ENCODE data around the gene ZNF700.

DNA sequence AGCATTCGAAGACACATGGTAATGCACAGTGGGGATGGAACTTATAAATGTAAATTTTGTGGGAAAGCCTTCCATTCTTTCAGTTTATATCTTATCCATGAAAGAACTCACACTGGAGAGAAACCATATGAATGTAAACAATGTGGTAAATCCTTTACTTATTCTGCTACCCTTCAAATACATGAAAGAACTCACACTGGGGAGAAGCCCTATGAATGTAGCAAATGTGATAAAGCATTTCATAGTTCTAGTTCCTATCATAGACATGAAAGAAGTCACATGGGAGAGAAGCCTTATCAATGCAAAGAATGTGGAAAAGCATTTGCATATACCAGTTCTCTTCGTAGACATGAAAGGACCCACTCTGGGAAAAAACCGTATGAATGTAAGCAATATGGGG, 23.7 kb downstream of the ZNF700 start:
- TF ChIP-seq, protein P1, sequence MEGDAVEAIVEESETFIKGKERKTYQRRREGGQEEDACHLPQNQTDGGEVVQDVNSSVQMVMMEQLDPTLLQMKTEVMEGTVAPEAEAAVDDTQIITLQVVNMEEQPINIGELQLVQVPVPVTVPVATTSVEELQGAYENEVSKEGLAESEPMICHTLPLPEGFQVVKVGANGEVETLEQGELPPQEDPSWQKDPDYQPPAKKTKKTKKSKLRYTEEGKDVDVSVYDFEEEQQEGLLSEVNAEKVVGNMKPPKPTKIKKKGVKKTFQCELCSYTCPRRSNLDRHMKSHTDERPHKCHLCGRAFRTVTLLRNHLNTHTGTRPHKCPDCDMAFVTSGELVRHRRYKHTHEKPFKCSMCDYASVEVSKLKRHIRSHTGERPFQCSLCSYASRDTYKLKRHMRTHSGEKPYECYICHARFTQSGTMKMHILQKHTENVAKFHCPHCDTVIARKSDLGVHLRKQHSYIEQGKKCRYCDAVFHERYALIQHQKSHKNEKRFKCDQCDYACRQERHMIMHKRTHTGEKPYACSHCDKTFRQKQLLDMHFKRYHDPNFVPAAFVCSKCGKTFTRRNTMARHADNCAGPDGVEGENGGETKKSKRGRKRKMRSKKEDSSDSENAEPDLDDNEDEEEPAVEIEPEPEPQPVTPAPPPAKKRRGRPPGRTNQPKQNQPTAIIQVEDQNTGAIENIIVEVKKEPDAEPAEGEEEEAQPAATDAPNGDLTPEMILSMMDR (IDR thresholded peaks at IDR 0.05; ENCODE audit: low read depth, low read length) = no peak
- TF ChIP-seq, protein P2, sequence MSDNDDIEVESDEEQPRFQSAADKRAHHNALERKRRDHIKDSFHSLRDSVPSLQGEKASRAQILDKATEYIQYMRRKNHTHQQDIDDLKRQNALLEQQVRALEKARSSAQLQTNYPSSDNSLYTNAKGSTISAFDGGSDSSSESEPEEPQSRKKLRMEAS (IDR thresholded peaks at IDR 0.05; ENCODE audit: low read depth, low read length) = no peak
- TF ChIP-seq POLR2A (IDR thresholded peaks at IDR 0.05; ENCODE audit: extremely low read depth, insufficient read length) (no peak), MYC (IDR thresholded peaks at IDR 0.05; ENCODE audit: low read depth, low read length) (no peak)

Data from NB4 (cell line).